ENCODE data around the gene NMT2.

NMT2 gene

GRCh38 chr10:15155978-15156656 lies 12.4 kb downstream of the NMT2 start:
- no peak overlapping the region for H2AFZ ChIP-seq (ENCODE audit: low read depth, low read length)
- no peak overlapping the region for H3K27ac ChIP-seq (ENCODE audit: low read length)
- H4K20me1 ChIP-seq (ENCODE audit: insufficient read depth, low read length): no peaks in the 10 kb centered on the region
- TF ChIP-seq EZH2phosphoT487 (IDR thresholded peaks at IDR 0.05; ENCODE audit: low read depth): no peak
- no peak for TF ChIP-seq CTCF (IDR thresholded peaks at IDR 0.05; ENCODE audit: low read depth, low read length)
- H3K27me3 ChIP-seq (ENCODE audit: low read depth, low read length): no peaks in the 10 kb centered on the region
- H3K4me1 ChIP-seq (ENCODE audit: low read length): no peaks in the 10 kb centered on the region
- H3K4me3 ChIP-seq (ENCODE audit: low read length): no peak overlapping the region
- no peaks in the 10 kb centered on the region for H3K79me2 ChIP-seq (ENCODE audit: low read length)
- no peaks in the 10 kb centered on the region for H3K9me3 ChIP-seq (ENCODE audit: insufficient read depth, low read length)
- no peak overlapping the region for H3K9ac ChIP-seq (ENCODE audit: low read length)
- H3K4me2 ChIP-seq (ENCODE audit: low read length): no peak overlapping the region
- H3K36me3 ChIP-seq (replicated peaks; ENCODE audit: low read depth, low read length): no peaks in the 10 kb centered on the region

DNA sequence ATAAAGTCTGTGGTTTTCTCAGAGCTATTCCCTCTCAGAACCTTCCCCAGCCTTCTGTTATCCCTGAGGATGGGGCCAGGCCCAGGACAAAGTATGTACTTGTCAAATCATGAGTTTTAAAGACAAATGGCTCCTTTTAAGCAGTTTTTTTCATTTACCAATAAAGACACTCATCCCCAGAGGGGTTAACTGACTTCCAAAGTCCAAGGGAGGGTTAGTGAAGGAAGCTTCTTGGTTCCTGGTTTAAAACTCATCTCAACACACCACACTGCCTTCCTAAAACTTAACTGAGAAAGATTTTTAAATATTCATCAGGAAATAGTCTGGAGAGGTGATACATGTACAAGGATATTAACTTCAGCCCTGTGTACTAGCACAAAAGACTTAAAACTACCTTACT lies 15.9 kb downstream of the NMT2 start:
- Histone ChIP-seq H3K36me3 (replicated peaks; ENCODE audit: low read depth, low read length) (no peaks in the 10 kb centered on the region), H3K9ac (ENCODE audit: low read length) (no peak overlapping the region), H3K27me3 (ENCODE audit: low read depth, low read length) (no peaks in the 10 kb centered on the region), H3K4me1 (ENCODE audit: low read length) (no peaks in the 10 kb centered on the region), H2AFZ (ENCODE audit: low read depth, low read length) (no peak overlapping the region), H3K4me3 (ENCODE audit: low read length) (no peak overlapping the region), H3K79me2 (ENCODE audit: low read length) (no peaks in the 10 kb centered on the region), H4K20me1 (ENCODE audit: insufficient read depth, low read length) (no peaks in the 10 kb centered on the region), H3K9me3 (ENCODE audit: insufficient read depth, low read length) (no peaks in the 10 kb centered on the region), H3K4me2 (ENCODE audit: low read length) (no peak overlapping the region), H3K27ac (ENCODE audit: low read length) (no peak overlapping the region)
- no peak for TF ChIP-seq CTCF (IDR thresholded peaks at IDR 0.05; ENCODE audit: low read depth, low read length)
- TF ChIP-seq EZH2phosphoT487 (IDR thresholded peaks at IDR 0.05; ENCODE audit: low read depth): no peak

DNA sequence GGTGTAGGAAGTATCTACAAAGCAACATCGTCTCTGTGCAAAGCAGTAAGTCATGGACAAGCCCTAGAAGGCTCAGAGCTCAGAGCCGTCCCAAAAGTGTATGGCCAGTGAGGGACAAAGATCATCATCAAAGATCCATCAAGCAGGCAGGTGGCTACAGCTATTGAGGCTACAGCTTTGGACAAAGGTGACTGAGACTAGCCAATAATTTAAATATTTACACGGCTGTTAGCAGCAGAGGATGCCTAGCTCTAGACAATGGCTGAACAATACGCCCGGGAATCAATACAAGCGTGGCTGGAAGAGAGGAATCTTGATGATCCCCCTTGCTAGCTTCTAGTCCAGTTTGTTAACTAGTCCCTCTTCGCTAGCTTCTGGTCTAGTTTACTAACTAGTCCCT lies 17.9 kb downstream of the NMT2 start:
- H3K79me2 ChIP-seq (ENCODE audit: low read length): no peaks in the 10 kb centered on the region

More for the DNA sequence above, 17.9 kb downstream of the NMT2 start:
- Histone ChIP-seq H3K27ac (ENCODE audit: low read length) (no peak overlapping the region), H2AFZ (ENCODE audit: low read depth, low read length) (no peak overlapping the region), H3K4me2 (ENCODE audit: low read length) (no peak overlapping the region), H3K4me1 (ENCODE audit: low read length) (no peaks in the 10 kb centered on the region), H3K9me3 (ENCODE audit: insufficient read depth, low read length) (no peaks in the 10 kb centered on the region), H3K4me3 (ENCODE audit: low read length) (no peak overlapping the region), H3K27me3 (ENCODE audit: low read depth, low read length) (no peaks in the 10 kb centered on the region), H3K9ac (ENCODE audit: low read length) (no peak overlapping the region), H4K20me1 (ENCODE audit: insufficient read depth, low read length) (no peaks in the 10 kb centered on the region), H3K36me3 (replicated peaks; ENCODE audit: low read depth, low read length) (no peaks in the 10 kb centered on the region)
- TF ChIP-seq CTCF (IDR thresholded peaks at IDR 0.05; ENCODE audit: low read depth, low read length): no peak
- TF ChIP-seq EZH2phosphoT487 (IDR thresholded peaks at IDR 0.05; ENCODE audit: low read depth): no peak
